ENCODE measurements around the gene MLPH. TPM values are rescaled to one million over a fixed set of nuclear protein-coding genes. Genes with fewer than 3 reads are reported as not detected.
A peak's percentile ranks its signal among the peaks of the same experiment; 100 is the strongest.

MLPH gene
- total RNA-seq, 2 experiments from 2014 or later: not detected

- Mint-ChIP-seq H3K4me1 (no peaks in the 10 kb centered on the region), H3K36me3 (ENCODE audit: low read depth) (no peaks in the 10 kb centered on the region), H3K9me3 (no peaks in the 10 kb centered on the region), H3K27ac (no peak overlapping the region), H3K27me3 (peaks cover 6% of the 10 kb centered on the region), H3K4me3 (no peak overlapping the region)
- no peak for DNase-seq
- ChIA-PET CTCF (no interaction called here), POLR2A (no interaction called here)
Observed at GRCh38 chr2:237568121-237568660, 81.1 kb downstream of the MLPH start.

- no peak overlapping the region for H3K4me3 Mint-ChIP-seq
- POLR2A ChIA-PET: no interaction called here
- peaks cover 6% of the 10 kb centered on the region for H3K27me3 Mint-ChIP-seq
- CTCF ChIA-PET: no interaction called here
- no peaks in the 10 kb centered on the region for H3K9me3 Mint-ChIP-seq
- no peak overlapping the region for H3K27ac Mint-ChIP-seq
- H3K36me3 Mint-ChIP-seq (ENCODE audit: low read depth): no peaks in the 10 kb centered on the region
- H3K4me1 Mint-ChIP-seq: no peaks in the 10 kb centered on the region
- no peak for DNase-seq
Observed at GRCh38 chr2:237569041-237569440, 82.0 kb downstream of the MLPH start.

- CTCF ChIA-PET: interaction anchor here (1.4 to 6.3 kb wide), 2 partner anchors 59 to 100 kb away, joined by 3 to 186 read pairs; no protein-coding TSS in a partner anchor
- POLR2A ChIA-PET: no interaction called here
- H3K27me3 Mint-ChIP-seq: peaks cover 6% of the 10 kb centered on the region
Observed at GRCh38 chr2:237569896-237570295, 82.8 kb downstream of the MLPH start.

GRCh38 chr2:237570776-237571335 is 83.8 kb downstream of the MLPH start:
- Mint-ChIP-seq H3K4me1 (no peaks in the 10 kb centered on the region), H3K36me3 (ENCODE audit: low read depth) (no peaks in the 10 kb centered on the region), H3K27me3 (peaks cover 6% of the 10 kb centered on the region), H3K9me3 (no peaks in the 10 kb centered on the region), H3K27ac (no peak overlapping the region), H3K4me3 (no peak overlapping the region)
- POLR2A ChIA-PET: no interaction called here
- DNase-seq: no peak
- CTCF ChIA-PET: interaction anchor here (1.0 to 6.3 kb wide), 10 partner anchors 9 to 174 kb away, joined by 3 to 186 read pairs (median 6); no protein-coding TSS in a partner anchor

More at GRCh38 chr2:237569896-237570295, 82.8 kb downstream of the MLPH start:
- Mint-ChIP-seq H3K4me3 (no peak overlapping the region), H3K36me3 (ENCODE audit: low read depth) (no peaks in the 10 kb centered on the region), H3K27ac (no peak overlapping the region), H3K9me3 (no peaks in the 10 kb centered on the region), H3K4me1 (no peaks in the 10 kb centered on the region)
- DNase-seq: no peak

- Mint-ChIP-seq H3K4me1 (no peaks in the 10 kb centered on the region), H3K36me3 (ENCODE audit: low read depth) (no peaks in the 10 kb centered on the region), H3K4me3 (no peak overlapping the region), H3K27me3 (peaks cover 6% of the 10 kb centered on the region), H3K27ac (no peak overlapping the region), H3K9me3 (no peaks in the 10 kb centered on the region)
- DNase-seq: no peak
- CTCF ChIA-PET: interaction anchor here (0.6 to 6.3 kb wide), 32 partner anchors 9 to 449 kb away, joined by 3 to 186 read pairs (median 5); no protein-coding TSS in a partner anchor
- POLR2A ChIA-PET: interaction anchor here (1.1 to 1.6 kb wide), 2 partner anchors 56 to 59 kb away, joined by 3 to 9 read pairs; no protein-coding TSS in a partner anchor
Observed at GRCh38 chr2:237571551-237571950, 84.5 kb downstream of the MLPH start.

GRCh38 chr2:237572021-237572741 is 85.1 kb downstream of the MLPH start:
- peak; percentile 84 for DNase-seq
- POLR2A ChIA-PET: interaction anchor here (1.1 to 1.6 kb wide), 2 partner anchors 57 to 59 kb away, joined by 3 to 9 read pairs; no protein-coding TSS in a partner anchor
- CTCF ChIA-PET: interaction anchor here (0.6 to 6.3 kb wide), 32 partner anchors 10 to 450 kb away, joined by 3 to 186 read pairs (median 5); no protein-coding TSS in a partner anchor
- Mint-ChIP-seq H3K9me3 (no peaks in the 10 kb centered on the region), H3K36me3 (ENCODE audit: low read depth) (no peaks in the 10 kb centered on the region), H3K27ac (no peak overlapping the region), H3K4me1 (no peaks in the 10 kb centered on the region), H3K4me3 (no peak overlapping the region), H3K27me3 (peaks cover 6% of the 10 kb centered on the region)

GRCh38 chr2:237572742-237573101 is 85.7 kb downstream of the MLPH start:
- Mint-ChIP-seq H3K27me3 (peaks cover 6% of the 10 kb centered on the region), H3K27ac (no peak overlapping the region), H3K36me3 (ENCODE audit: low read depth) (no peaks in the 10 kb centered on the region), H3K4me3 (no peak overlapping the region), H3K4me1 (no peaks in the 10 kb centered on the region), H3K9me3 (no peaks in the 10 kb centered on the region)
- CTCF ChIA-PET: interaction anchor here (0.8 to 6.3 kb wide), 17 partner anchors 9 to 174 kb away, joined by 3 to 186 read pairs (median 6); no protein-coding TSS in a partner anchor
- POLR2A ChIA-PET: interaction anchor here (1.6 kb wide), 1 partner anchor 60 kb away, joined by 9 read pairs; no protein-coding TSS in a partner anchor
- no peak for DNase-seq

- no peak overlapping the region for H3K4me3 Mint-ChIP-seq
- no peak for DNase-seq
- no peaks in the 10 kb centered on the region for H3K36me3 Mint-ChIP-seq (ENCODE audit: low read depth)
- no peak overlapping the region for H3K27ac Mint-ChIP-seq
- H3K27me3 Mint-ChIP-seq: peaks cover 5% of the 10 kb centered on the region
- ChIA-PET POLR2A (no interaction called here), CTCF (interaction anchor here (0.7 to 6.3 kb wide), 6 partner anchors 8 to 262 kb away, joined by 3 to 186 read pairs (median 9); no protein-coding TSS in a partner anchor)
- H3K4me1 Mint-ChIP-seq: no peaks in the 10 kb centered on the region
- H3K9me3 Mint-ChIP-seq: no peaks in the 10 kb centered on the region
Observed at GRCh38 chr2:237573721-237574415, 86.8 kb downstream of the MLPH start.

- no peak overlapping the region for H3K27ac Mint-ChIP-seq
- no peaks in the 10 kb centered on the region for H3K4me1 Mint-ChIP-seq
- DNase-seq: no peak
- ChIA-PET POLR2A (no interaction called here), CTCF (interaction anchor here (6.3 kb wide), 1 partner anchor 63 kb away, joined by 186 read pairs; no protein-coding TSS in a partner anchor)
- peaks cover 3% of the 10 kb centered on the region for H3K27me3 Mint-ChIP-seq
- no peak overlapping the region for H3K4me3 Mint-ChIP-seq
- no peaks in the 10 kb centered on the region for H3K9me3 Mint-ChIP-seq
- H3K36me3 Mint-ChIP-seq (ENCODE audit: low read depth): no peaks in the 10 kb centered on the region
Observed at GRCh38 chr2:237574467-237574866, 87.4 kb downstream of the MLPH start.

- DNase-seq: no peak
- POLR2A ChIA-PET: no interaction called here
- no peak overlapping the region for H3K27ac Mint-ChIP-seq
- H3K36me3 Mint-ChIP-seq (ENCODE audit: low read depth): no peaks in the 10 kb centered on the region
- peaks cover 3% of the 10 kb centered on the region for H3K27me3 Mint-ChIP-seq
- CTCF ChIA-PET: interaction anchor here (6.3 kb wide), 1 partner anchor 64 kb away, joined by 186 read pairs; no protein-coding TSS in a partner anchor
- no peak overlapping the region for H3K4me3 Mint-ChIP-seq
- no peaks in the 10 kb centered on the region for H3K9me3 Mint-ChIP-seq
- H3K4me1 Mint-ChIP-seq: no peaks in the 10 kb centered on the region
Observed at GRCh38 chr2:237574894-237575868, 88.1 kb downstream of the MLPH start.

- ChIA-PET POLR2A (no interaction called here), CTCF (interaction anchor here (1.3 to 6.3 kb wide), 2 partner anchors 64 to 65 kb away, joined by 4 to 186 read pairs; no protein-coding TSS in a partner anchor)
- DNase-seq: no peak
- H3K36me3 Mint-ChIP-seq (ENCODE audit: low read depth): no peaks in the 10 kb centered on the region
- H3K27me3 Mint-ChIP-seq: peaks cover 1% of the 10 kb centered on the region
- H3K27ac Mint-ChIP-seq: no peak overlapping the region
- no peaks in the 10 kb centered on the region for H3K9me3 Mint-ChIP-seq
- no peak overlapping the region for H3K4me3 Mint-ChIP-seq
- no peaks in the 10 kb centered on the region for H3K4me1 Mint-ChIP-seq
Observed at GRCh38 chr2:237575869-237576862, 89.1 kb downstream of the MLPH start.

Measured in activated CD4-positive, alpha-beta memory T cell treated with anti-CD3 and anti-CD28 coated beads, Interleukin-2, amount 10 ng/mL, durations not matched to agents 7 days and 5 days (primary cell).